ENCODE results near the gene TUBB1. TPM values are rescaled to one million over a fixed set of nuclear protein-coding genes. Genes with fewer than 3 reads are reported as not detected.

Gene TUBB1
- total and polyA plus RNA-seq, 2 donors from 2014 or later: 0.17 TPM; not detected in 1

GRCh38 chr20:58996226-58996611, 23.0 kb upstream of the TUBB1 start:
- Histone ChIP-seq H3K36me3 (ENCODE audit: control insufficient read depth in 2 of 3, insufficient read depth in 3 of 3, low read length in 3 of 3) (peaks cover 16 to 54% (median 37%) of the 10 kb centered on the region in 3 donors), H3K9me3 (ENCODE audit: control insufficient read depth in 2 of 3, insufficient read depth in 1 of 3, low read length in 3 of 3) (no peaks in the 10 kb centered on the region), H3K4me3 (ENCODE audit: low read length in 3 of 3) (no peak overlapping the region), H3K27ac (ENCODE audit: low read depth in 2 of 2, low read length in 2 of 2) (peak overlapping the region; percentile 67 to 85), H3K4me1 (ENCODE audit: control insufficient read depth in 2 of 3, insufficient read depth in 2 of 3, low read depth in 1 of 3, low read length in 3 of 3) (peaks cover 0 to 11% (median 10%) of the 10 kb centered on the region in 3 donors), H3K27me3 (ENCODE audit: control insufficient read depth, insufficient read depth, low read length) (no peaks in the 10 kb centered on the region), H3K9ac (ENCODE audit: low read length in 3 of 3) (no peak overlapping the region)
- no peak for TF ChIP-seq CTCF (IDR thresholded peaks at IDR 0.05; ENCODE audit: borderline replicate concordance, extremely low read depth, insufficient read depth)
- FAIRE-seq: no peak
- intact Hi-C loops (cut with DNase I): no loop called here
- peak in 1 of 5 donors; percentile 40 for DNase-seq

GRCh38 chr20:58997141-58997770, 22.0 kb upstream of the TUBB1 start:
- Histone ChIP-seq H3K36me3 (ENCODE audit: control insufficient read depth in 2 of 3, insufficient read depth in 3 of 3, low read length in 3 of 3) (peaks cover 11 to 45% (median 32%) of the 10 kb centered on the region in 3 donors), H3K4me3 (ENCODE audit: low read length in 3 of 3) (no peak overlapping the region), H3K9ac (ENCODE audit: low read length in 3 of 3) (no peak overlapping the region), H3K27me3 (ENCODE audit: control insufficient read depth, insufficient read depth, low read length) (no peaks in the 10 kb centered on the region), H3K27ac (ENCODE audit: low read depth in 2 of 2, low read length in 2 of 2) (no peak overlapping the region), H3K4me1 (ENCODE audit: control insufficient read depth in 2 of 3, insufficient read depth in 2 of 3, low read depth in 1 of 3, low read length in 3 of 3) (peaks cover 0 to 11% (median 10%) of the 10 kb centered on the region in 3 donors), H3K9me3 (ENCODE audit: control insufficient read depth in 2 of 3, insufficient read depth in 1 of 3, low read length in 3 of 3) (no peaks in the 10 kb centered on the region)
- FAIRE-seq (no peak), DNase-seq (peak in 1 of 5 donors; percentile 14)
- no peak for TF ChIP-seq CTCF (IDR thresholded peaks at IDR 0.05; ENCODE audit: borderline replicate concordance, extremely low read depth, insufficient read depth)
- intact Hi-C loops (cut with DNase I): no loop called here

GRCh38 chr20:58998656-58999055, 20.6 kb upstream of the TUBB1 start:
- peak in 1 of 5 donors; percentile 27 for DNase-seq
- no peak overlapping the region for H3K27ac ChIP-seq (ENCODE audit: low read depth in 2 of 2, low read length in 2 of 2)
- FAIRE-seq: no peak
- peaks cover 3 to 31% (median 22%) of the 10 kb centered on the region in 3 donors for H3K36me3 ChIP-seq (ENCODE audit: control insufficient read depth in 2 of 3, insufficient read depth in 3 of 3, low read length in 3 of 3)
- TF ChIP-seq CTCF (IDR thresholded peaks at IDR 0.05; ENCODE audit: borderline replicate concordance, extremely low read depth, insufficient read depth): no peak
- H3K9ac ChIP-seq (ENCODE audit: low read length in 3 of 3): no peak overlapping the region
- H3K27me3 ChIP-seq (ENCODE audit: control insufficient read depth, insufficient read depth, low read length): no peaks in the 10 kb centered on the region
- H3K9me3 ChIP-seq (ENCODE audit: control insufficient read depth in 2 of 3, insufficient read depth in 1 of 3, low read length in 3 of 3): no peaks in the 10 kb centered on the region
- intact Hi-C loops (cut with DNase I): no loop called here
- peaks cover 0 to 11% (median 10%) of the 10 kb centered on the region in 3 donors for H3K4me1 ChIP-seq (ENCODE audit: control insufficient read depth in 2 of 3, insufficient read depth in 2 of 3, low read depth in 1 of 3, low read length in 3 of 3)
- H3K4me3 ChIP-seq (ENCODE audit: low read length in 3 of 3): no peak overlapping the region

Data from kidney (tissue), 14 donors.